ENCODE measurements around the gene MMEL1.

The MMEL1 gene

DNA sequence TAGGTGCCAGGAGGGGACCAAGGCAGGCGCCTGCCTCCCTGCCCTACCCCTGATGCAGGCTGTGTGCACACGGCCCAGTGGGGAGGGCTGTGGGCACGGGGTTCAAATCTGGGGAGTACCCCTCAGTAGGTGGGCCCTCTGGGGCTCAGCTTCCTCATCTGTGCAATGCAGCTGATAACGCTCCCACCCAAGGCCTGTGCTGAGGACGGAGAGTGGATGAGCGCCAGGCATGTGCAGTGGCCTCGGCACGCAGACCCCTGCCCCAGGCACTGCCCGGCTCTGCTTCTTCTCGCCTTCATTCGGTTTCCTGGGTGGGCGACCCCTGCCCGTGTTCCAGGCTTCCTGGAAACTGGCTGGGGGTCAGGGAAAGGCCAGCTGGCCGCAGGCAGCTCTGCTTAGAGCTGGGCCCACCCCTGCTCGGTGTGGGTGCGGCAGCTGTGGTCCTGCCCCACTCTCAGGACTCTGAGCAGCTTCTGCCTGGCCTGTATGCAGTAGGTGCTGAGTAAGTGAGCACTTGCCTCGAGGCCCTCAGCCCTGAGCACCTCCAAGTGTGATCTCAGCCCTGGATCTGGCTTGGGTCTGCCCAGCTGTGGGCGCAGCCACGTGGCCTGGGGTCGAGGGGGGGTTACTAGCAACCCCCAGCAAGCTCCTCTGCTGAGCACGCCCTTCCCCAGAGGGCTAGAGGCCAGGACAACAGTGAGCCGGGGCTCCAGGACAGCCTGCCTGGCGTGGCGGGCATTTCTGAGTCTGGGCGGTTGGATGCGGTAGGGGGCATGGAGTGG lies 88.5 kb downstream of the MMEL1 start:
- H3K27ac ChIP-seq (replicated peaks; ENCODE audit: low read length): peak overlapping the region; percentile 99
- peaks cover 0 to 4% (median 0%) of the 10 kb centered on the region in 3 experiments for H3K27me3 ChIP-seq (ENCODE audit: control insufficient read depth in 3 of 3, insufficient read depth in 3 of 3, low read depth in 1 of 3, low read length in 3 of 3)
- peak overlapping the region; percentile 42 for H2BK15ac ChIP-seq (ENCODE audit: low read length)
- peak overlapping the region; percentile 100 for H2BK12ac ChIP-seq (ENCODE audit: low read length)
- H3K18ac ChIP-seq (ENCODE audit: low read length): peak overlapping the region; percentile 100
- peak overlapping the region; percentile 98 for H4K91ac ChIP-seq (ENCODE audit: low read depth, low read length, poor library complexity)
- no peak overlapping the region for H4K8ac ChIP-seq (ENCODE audit: low read depth, low read length)
- H3K9ac ChIP-seq (ENCODE audit: low read depth, low read length, poor library complexity): peak overlapping the region; percentile 65
- peak overlapping the region in 1 of 2 donors; percentile 21 for H3K4me3 ChIP-seq (ENCODE audit: low read length in 2 of 2)
- WGBS, 2 donors (ENCODE audit: extremely low coverage in 2 of 2, insufficient read length in 2 of 2, insufficient replicate concordance in 1 of 2): no CpG with 5 or more reads among the region's 26 CpGs
- H2BK120ac ChIP-seq (ENCODE audit: low read depth, low read length): peak overlapping the region; percentile 98
- H2AK5ac ChIP-seq (ENCODE audit: low read depth, low read length): peak overlapping the region; percentile 100
- H3K14ac ChIP-seq (ENCODE audit: low read length): peak overlapping the region; percentile 92
- H3K79me1 ChIP-seq (ENCODE audit: low read depth, low read length): peaks cover 21% of the 10 kb centered on the region
- H3K4me2 ChIP-seq (ENCODE audit: insufficient read depth, low read length, poor library complexity, severe bottlenecking): peak overlapping the region; percentile 29
- peak overlapping the region; percentile 81 for H3K23ac ChIP-seq (ENCODE audit: low read depth, low read length, poor library complexity)
- peak overlapping the region; percentile 69 for H2AFZ ChIP-seq (ENCODE audit: low read length)
- peak overlapping the region; percentile 70 for H3K4ac ChIP-seq (ENCODE audit: low read length)
- no peaks in the 10 kb centered on the region for H3K36me3 ChIP-seq (replicated peaks in 1 of 2; ENCODE audit: control insufficient read depth in 2 of 2, insufficient read depth in 2 of 2, low read length in 2 of 2)
- peak overlapping the region; percentile 100 for H2BK5ac ChIP-seq (ENCODE audit: low read length)
- DNase-seq (ENCODE audit: low spot score): peak; percentile 57
- no peaks in the 10 kb centered on the region for H3K9me3 ChIP-seq (replicated peaks in 1 of 2; ENCODE audit: control insufficient read depth in 2 of 2, insufficient read depth in 1 of 2, low read depth in 1 of 2, low read length in 2 of 2)
- H3K4me1 ChIP-seq (ENCODE audit: control insufficient read depth in 2 of 2, insufficient read depth in 1 of 2, low read depth in 1 of 2, low read length in 2 of 2): peaks cover 67 to 72% of the 10 kb centered on the region in 2 donors

GRCh38 chr1:2543543-2544092 lies 89.2 kb downstream of the MMEL1 start:
- peaks cover 0 to 8% (median 0%) of the 10 kb centered on the region in 3 experiments for H3K27me3 ChIP-seq (ENCODE audit: control insufficient read depth in 3 of 3, insufficient read depth in 3 of 3, low read depth in 1 of 3, low read length in 3 of 3)
- peak; percentile 68 for DNase-seq (ENCODE audit: low spot score)
- H3K79me1 ChIP-seq (ENCODE audit: low read depth, low read length): peaks cover 21% of the 10 kb centered on the region
- peak overlapping the region; percentile 100 for H2BK5ac ChIP-seq (ENCODE audit: low read length)
- H2BK15ac ChIP-seq (ENCODE audit: low read length): peak overlapping the region; percentile 42
- no peak overlapping the region for H4K8ac ChIP-seq (ENCODE audit: low read depth, low read length)
- H3K18ac ChIP-seq (ENCODE audit: low read length): peak overlapping the region; percentile 100
- peak overlapping the region; percentile 100 for H2AK5ac ChIP-seq (ENCODE audit: low read depth, low read length)
- peak overlapping the region in 1 of 2 donors; percentile 21 for H3K4me3 ChIP-seq (ENCODE audit: low read length in 2 of 2)
- peaks cover 61 to 66% of the 10 kb centered on the region in 2 donors for H3K4me1 ChIP-seq (ENCODE audit: control insufficient read depth in 2 of 2, insufficient read depth in 1 of 2, low read depth in 1 of 2, low read length in 2 of 2)
- H3K23ac ChIP-seq (ENCODE audit: low read depth, low read length, poor library complexity): peak overlapping the region; percentile 68
- no CpG with 5 or more reads among the region's 26 CpGs for WGBS, 2 donors (ENCODE audit: extremely low coverage in 2 of 2, insufficient read length in 2 of 2, insufficient replicate concordance in 1 of 2)
- H3K9ac ChIP-seq (ENCODE audit: low read depth, low read length, poor library complexity): peak overlapping the region; percentile 86
- no peaks in the 10 kb centered on the region for H3K36me3 ChIP-seq (replicated peaks in 1 of 2; ENCODE audit: control insufficient read depth in 2 of 2, insufficient read depth in 2 of 2, low read length in 2 of 2)
- peak overlapping the region; percentile 92 for H3K14ac ChIP-seq (ENCODE audit: low read length)
- peak overlapping the region; percentile 70 for H3K4ac ChIP-seq (ENCODE audit: low read length)
- peaks cover 0 to under 1% of the 10 kb centered on the region in 2 donors for H3K9me3 ChIP-seq (replicated peaks in 1 of 2; ENCODE audit: control insufficient read depth in 2 of 2, insufficient read depth in 1 of 2, low read depth in 1 of 2, low read length in 2 of 2)
- H2BK120ac ChIP-seq (ENCODE audit: low read depth, low read length): peak overlapping the region; percentile 98
- peak overlapping the region; percentile 100 for H2BK12ac ChIP-seq (ENCODE audit: low read length)
- peak overlapping the region; percentile 99 for H4K91ac ChIP-seq (ENCODE audit: low read depth, low read length, poor library complexity)
- peak overlapping the region; percentile 69 for H2AFZ ChIP-seq (ENCODE audit: low read length)
- peak overlapping the region; percentile 99 for H3K27ac ChIP-seq (replicated peaks; ENCODE audit: low read length)
- peak overlapping the region; percentile 21 for H3K4me2 ChIP-seq (ENCODE audit: insufficient read depth, low read length, poor library complexity, severe bottlenecking)

- Histone ChIP-seq H2BK15ac (ENCODE audit: low read length) (peak overlapping the region; percentile 96), H3K79me1 (ENCODE audit: low read depth, low read length) (peaks cover 18% of the 10 kb centered on the region), H3K9me3 (replicated peaks in 1 of 2; ENCODE audit: control insufficient read depth in 2 of 2, insufficient read depth in 1 of 2, low read depth in 1 of 2, low read length in 2 of 2) (peaks cover 2 to 4% of the 10 kb centered on the region in 2 donors), H4K8ac (ENCODE audit: low read depth, low read length) (no peak overlapping the region), H3K14ac (ENCODE audit: low read length) (peak overlapping the region; percentile 47), H4K91ac (ENCODE audit: low read depth, low read length, poor library complexity) (peak overlapping the region; percentile 99), H3K4ac (ENCODE audit: low read length) (peak overlapping the region; percentile 99), H2AFZ (ENCODE audit: low read length) (no peak overlapping the region), H2BK5ac (ENCODE audit: low read length) (peak overlapping the region; percentile 100), H3K36me3 (replicated peaks in 1 of 2; ENCODE audit: control insufficient read depth in 2 of 2, insufficient read depth in 2 of 2, low read length in 2 of 2) (no peaks in the 10 kb centered on the region), H3K4me3 (ENCODE audit: low read length in 2 of 2) (no peak overlapping the region), H2BK120ac (ENCODE audit: low read depth, low read length) (peak overlapping the region; percentile 98), H2AK5ac (ENCODE audit: low read depth, low read length) (peak overlapping the region; percentile 100), H3K4me2 (ENCODE audit: insufficient read depth, low read length, poor library complexity, severe bottlenecking) (no peak overlapping the region), H3K4me1 (ENCODE audit: control insufficient read depth in 2 of 2, insufficient read depth in 1 of 2, low read depth in 1 of 2, low read length in 2 of 2) (peaks cover 55% of the 10 kb centered on the region in 2 donors), H3K27ac (replicated peaks; ENCODE audit: low read length) (peak overlapping the region; percentile 10), H3K27me3 (ENCODE audit: control insufficient read depth in 3 of 3, insufficient read depth in 3 of 3, low read depth in 1 of 3, low read length in 3 of 3) (peaks cover 0 to 20% (median 0%) of the 10 kb centered on the region in 3 experiments), H3K23ac (ENCODE audit: low read depth, low read length, poor library complexity) (peak overlapping the region; percentile 75), H3K18ac (ENCODE audit: low read length) (peak overlapping the region; percentile 100), H2BK12ac (ENCODE audit: low read length) (peak overlapping the region; percentile 100), H3K9ac (ENCODE audit: low read depth, low read length, poor library complexity) (peak overlapping the region; percentile 61)
- no peak for DNase-seq (ENCODE audit: low spot score)
- no CpG with 5 or more reads among the region's 11 CpGs for WGBS, 2 donors (ENCODE audit: extremely low coverage in 2 of 2, insufficient read length in 2 of 2, insufficient replicate concordance in 1 of 2)
These were observed 90.4 kb downstream of the MMEL1 start for GRCh38 chr1:2542246-2542915.

Data from neuronal stem cell (in vitro differentiated cells).